ENCODE data around the gene CFDP1. TPM values are rescaled to one million over a fixed set of nuclear protein-coding genes. Genes with fewer than 3 reads are reported as not detected.

The CFDP1 gene
- total and polyA plus RNA-seq, 4 donors, result 55.4 to 164 (median 132) TPM

GRCh38 chr16:75379339-75379738 lies 54.0 kb downstream of the CFDP1 start:
- no peaks in the 10 kb centered on the region for H3K36me3 ChIP-seq (ENCODE audit: control insufficient read depth, insufficient read depth, low read length)
- no CpG with 5 or more reads among the region's 1 CpG for WGBS (ENCODE audit: insufficient coverage)
- no peaks in the 10 kb centered on the region for H3K9me3 ChIP-seq (ENCODE audit: control insufficient read depth, insufficient read depth, low read length)
- H3K4me3 ChIP-seq (ENCODE audit: low read depth, low read length), result no peak overlapping the region
- H3K27ac ChIP-seq (ENCODE audit: low read depth, low read length), result no peak overlapping the region
- no peak for DNase-seq (ENCODE audit: low read depth in 4 of 6, low spot score in 6 of 6)
- H3K27me3 ChIP-seq (ENCODE audit: control insufficient read depth, insufficient read depth, low read length), result no peaks in the 10 kb centered on the region
- H3K4me1 ChIP-seq (ENCODE audit: control insufficient read depth, insufficient read depth, low read length), result peaks cover 8% of the 10 kb centered on the region

- no peaks in the 10 kb centered on the region for H3K27me3 ChIP-seq (ENCODE audit: control insufficient read depth, insufficient read depth, low read length)
- H3K4me1 ChIP-seq (ENCODE audit: control insufficient read depth, insufficient read depth, low read length), result peaks cover 8% of the 10 kb centered on the region
- no peak for DNase-seq (ENCODE audit: low read depth in 4 of 6, low spot score in 6 of 6)
- no peak overlapping the region for H3K4me3 ChIP-seq (ENCODE audit: low read depth, low read length)
- H3K36me3 ChIP-seq (ENCODE audit: control insufficient read depth, insufficient read depth, low read length), result no peaks in the 10 kb centered on the region
- H3K9me3 ChIP-seq (ENCODE audit: control insufficient read depth, insufficient read depth, low read length), result no peaks in the 10 kb centered on the region
- H3K27ac ChIP-seq (ENCODE audit: low read depth, low read length), result peak overlapping the region; percentile 62
- 17% methylated on average over 1 of the region's 2 CpGs for WGBS (ENCODE audit: insufficient coverage)
These were observed 54.7 kb downstream of the CFDP1 start for GRCh38 chr16:75378616-75379015.

GRCh38 chr16:75377729-75378386 lies 55.4 kb downstream of the CFDP1 start:
- 10% methylated on average over 3 of the region's 6 CpGs for WGBS (ENCODE audit: insufficient coverage)
- Histone ChIP-seq H3K27me3 (ENCODE audit: control insufficient read depth, insufficient read depth, low read length) (no peaks in the 10 kb centered on the region), H3K27ac (ENCODE audit: low read depth, low read length) (peak overlapping the region; percentile 62), H3K36me3 (ENCODE audit: control insufficient read depth, insufficient read depth, low read length) (no peaks in the 10 kb centered on the region), H3K4me3 (ENCODE audit: low read depth, low read length) (no peak overlapping the region), H3K9me3 (ENCODE audit: control insufficient read depth, insufficient read depth, low read length) (no peaks in the 10 kb centered on the region), H3K4me1 (ENCODE audit: control insufficient read depth, insufficient read depth, low read length) (peaks cover 8% of the 10 kb centered on the region)
- DNase-seq (ENCODE audit: low read depth in 4 of 6, low spot score in 6 of 6), result peak; percentile 51 to 88 (median 66)

GRCh38 chr16:75376475-75377161 lies 56.7 kb downstream of the CFDP1 start:
- Histone ChIP-seq H3K4me3 (ENCODE audit: low read depth, low read length) (no peak overlapping the region), H3K9me3 (ENCODE audit: control insufficient read depth, insufficient read depth, low read length) (no peaks in the 10 kb centered on the region), H3K27ac (ENCODE audit: low read depth, low read length) (peak overlapping the region; percentile 62), H3K27me3 (ENCODE audit: control insufficient read depth, insufficient read depth, low read length) (no peaks in the 10 kb centered on the region), H3K4me1 (ENCODE audit: control insufficient read depth, insufficient read depth, low read length) (peaks cover 8% of the 10 kb centered on the region), H3K36me3 (ENCODE audit: control insufficient read depth, insufficient read depth, low read length) (no peaks in the 10 kb centered on the region)
- DNase-seq (ENCODE audit: low read depth in 4 of 6, low spot score in 6 of 6), result peak in 1 of 6 donors; percentile 77
- 61% methylated on average over 2 of the region's 7 CpGs for WGBS (ENCODE audit: insufficient coverage)

- DNase-seq (ENCODE audit: low read depth in 4 of 6, low spot score in 6 of 6), result no peak
- H3K27ac ChIP-seq (ENCODE audit: low read depth, low read length), result no peak overlapping the region
- H3K27me3 ChIP-seq (ENCODE audit: control insufficient read depth, insufficient read depth, low read length), result no peaks in the 10 kb centered on the region
- H3K9me3 ChIP-seq (ENCODE audit: control insufficient read depth, insufficient read depth, low read length), result no peaks in the 10 kb centered on the region
- H3K36me3 ChIP-seq (ENCODE audit: control insufficient read depth, insufficient read depth, low read length), result no peaks in the 10 kb centered on the region
- peaks cover 8% of the 10 kb centered on the region for H3K4me1 ChIP-seq (ENCODE audit: control insufficient read depth, insufficient read depth, low read length)
- no peak overlapping the region for H3K4me3 ChIP-seq (ENCODE audit: low read depth, low read length)
- WGBS (ENCODE audit: insufficient coverage), result no CpG with 5 or more reads among the region's 2 CpGs
These were observed 58.9 kb downstream of the CFDP1 start for GRCh38 chr16:75374388-75374787.

- H3K4me1 ChIP-seq (ENCODE audit: control insufficient read depth, insufficient read depth, low read length), result peaks cover 4% of the 10 kb centered on the region
- H3K27me3 ChIP-seq (ENCODE audit: control insufficient read depth, insufficient read depth, low read length), result no peaks in the 10 kb centered on the region
- H3K27ac ChIP-seq (ENCODE audit: low read depth, low read length), result no peak overlapping the region
- no peak for DNase-seq (ENCODE audit: low read depth in 4 of 6, low spot score in 6 of 6)
- no peak overlapping the region for H3K4me3 ChIP-seq (ENCODE audit: low read depth, low read length)
- H3K9me3 ChIP-seq (ENCODE audit: control insufficient read depth, insufficient read depth, low read length), result no peaks in the 10 kb centered on the region
- H3K36me3 ChIP-seq (ENCODE audit: control insufficient read depth, insufficient read depth, low read length), result no peaks in the 10 kb centered on the region
- 75% methylated on average over 1 of the region's 3 CpGs for WGBS (ENCODE audit: insufficient coverage)
These were observed 61.0 kb downstream of the CFDP1 start for GRCh38 chr16:75372236-75372856.

- Histone ChIP-seq H3K9me3 (ENCODE audit: control insufficient read depth, insufficient read depth, low read length) (no peaks in the 10 kb centered on the region), H3K4me3 (ENCODE audit: low read depth, low read length) (no peak overlapping the region), H3K27ac (ENCODE audit: low read depth, low read length) (no peak overlapping the region), H3K36me3 (ENCODE audit: control insufficient read depth, insufficient read depth, low read length) (no peaks in the 10 kb centered on the region), H3K4me1 (ENCODE audit: control insufficient read depth, insufficient read depth, low read length) (no peaks in the 10 kb centered on the region), H3K27me3 (ENCODE audit: control insufficient read depth, insufficient read depth, low read length) (no peaks in the 10 kb centered on the region)
- no peak for DNase-seq (ENCODE audit: low read depth in 4 of 6, low spot score in 6 of 6)
- WGBS (ENCODE audit: insufficient coverage), result 83% methylated on average over 1 of the region's 3 CpGs
These were observed 62.1 kb downstream of the CFDP1 start for GRCh38 chr16:75371171-75371570.

- 67% methylated on average over 1 of the region's 2 CpGs for WGBS (ENCODE audit: insufficient coverage)
- H3K27me3 ChIP-seq (ENCODE audit: control insufficient read depth, insufficient read depth, low read length), result no peaks in the 10 kb centered on the region
- no peak overlapping the region for H3K4me3 ChIP-seq (ENCODE audit: low read depth, low read length)
- H3K27ac ChIP-seq (ENCODE audit: low read depth, low read length), result no peak overlapping the region
- no peaks in the 10 kb centered on the region for H3K36me3 ChIP-seq (ENCODE audit: control insufficient read depth, insufficient read depth, low read length)
- peak in 1 of 6 donors; percentile 37 for DNase-seq (ENCODE audit: low read depth in 4 of 6, low spot score in 6 of 6)
- H3K9me3 ChIP-seq (ENCODE audit: control insufficient read depth, insufficient read depth, low read length), result no peaks in the 10 kb centered on the region
- no peaks in the 10 kb centered on the region for H3K4me1 ChIP-seq (ENCODE audit: control insufficient read depth, insufficient read depth, low read length)
These were observed 69.0 kb downstream of the CFDP1 start for GRCh38 chr16:75364286-75364791.

GRCh38 chr16:75362846-75363245 lies 70.5 kb downstream of the CFDP1 start:
- Histone ChIP-seq H3K27me3 (ENCODE audit: control insufficient read depth, insufficient read depth, low read length) (no peaks in the 10 kb centered on the region), H3K9me3 (ENCODE audit: control insufficient read depth, insufficient read depth, low read length) (no peaks in the 10 kb centered on the region), H3K27ac (ENCODE audit: low read depth, low read length) (no peak overlapping the region), H3K36me3 (ENCODE audit: control insufficient read depth, insufficient read depth, low read length) (no peaks in the 10 kb centered on the region), H3K4me1 (ENCODE audit: control insufficient read depth, insufficient read depth, low read length) (no peaks in the 10 kb centered on the region), H3K4me3 (ENCODE audit: low read depth, low read length) (no peak overlapping the region)
- DNase-seq (ENCODE audit: low read depth in 4 of 6, low spot score in 6 of 6), result no peak
- WGBS (ENCODE audit: insufficient coverage), result 71% methylated on average over 1 of the region's 3 CpGs
